GM19099 (cell line): ENCODE data around the gene CACNB4.

Experiments used
- POLR2A ChIP-seq: IDR thresholded peaks from 3 replicates; pipeline ENCODE4 v1.6.1; 2011; ENCODE audit warnings: low read depth; ENCODE audit not compliant: insufficient read length; ENCODE audit errors: extremely low read depth

Gene CACNB4

DNA sequence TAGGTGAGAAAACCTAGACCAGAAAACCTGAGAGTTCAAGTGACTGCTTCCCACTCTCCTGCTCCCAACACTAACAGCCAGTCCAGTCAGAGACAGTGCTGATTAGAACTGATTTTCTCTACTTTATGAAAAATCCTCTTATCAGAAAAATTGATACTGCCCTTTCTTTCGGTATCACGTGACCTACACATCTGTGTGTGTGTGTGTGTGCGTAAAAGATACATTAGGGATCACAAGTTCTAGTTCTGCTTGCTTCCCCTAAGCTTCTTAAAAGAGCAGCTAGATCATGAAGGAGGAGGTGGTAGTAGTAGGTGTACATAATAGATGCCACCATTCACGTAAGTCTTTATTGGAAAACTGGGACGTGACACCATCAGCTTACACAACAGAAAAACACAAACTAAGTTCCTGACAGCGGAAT, 272.1 kb downstream of the CACNB4 start:
- TF ChIP-seq POLR2A, result no peak

DNA sequence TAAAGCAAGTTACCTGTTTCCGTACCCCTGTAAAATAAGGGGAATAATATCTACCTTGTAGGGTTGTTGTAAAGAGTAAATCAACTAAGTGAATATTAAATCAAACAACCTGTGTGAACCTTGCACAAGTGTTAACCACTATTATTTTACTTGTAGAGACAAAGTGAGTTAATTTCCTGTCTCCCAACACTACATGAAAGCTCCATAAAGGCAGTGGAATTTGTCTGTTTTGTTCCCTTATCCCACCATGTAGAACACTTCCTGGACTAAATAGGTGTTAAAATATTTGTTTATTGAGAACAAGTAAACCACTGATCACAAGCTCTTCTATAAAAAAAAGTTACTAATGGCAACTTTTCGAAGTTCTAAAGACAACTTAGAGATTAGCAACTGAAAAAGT, 274.0 kb downstream of the CACNB4 start:
- no peak for TF ChIP-seq POLR2A

DNA sequence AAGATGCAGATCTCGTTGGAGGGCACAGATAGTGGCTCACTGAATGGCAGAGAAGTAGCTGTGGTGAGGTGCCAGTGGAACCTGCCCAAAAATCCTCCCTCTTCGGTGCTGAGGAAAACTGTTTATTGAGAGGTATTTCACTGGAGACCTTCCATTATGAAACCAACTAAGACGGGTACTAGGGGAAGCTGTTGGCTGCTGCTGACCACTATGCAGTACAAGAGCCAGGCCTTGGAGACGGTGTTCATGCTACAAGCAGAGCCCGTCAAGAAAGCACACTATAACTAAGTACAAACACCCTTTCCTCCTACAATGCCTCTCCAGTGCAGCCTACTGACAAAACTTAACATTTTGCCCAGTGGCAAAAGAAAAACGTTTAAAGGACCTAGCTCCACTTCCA, 275.2 kb downstream of the CACNB4 start:
- no peak for TF ChIP-seq POLR2A

DNA sequence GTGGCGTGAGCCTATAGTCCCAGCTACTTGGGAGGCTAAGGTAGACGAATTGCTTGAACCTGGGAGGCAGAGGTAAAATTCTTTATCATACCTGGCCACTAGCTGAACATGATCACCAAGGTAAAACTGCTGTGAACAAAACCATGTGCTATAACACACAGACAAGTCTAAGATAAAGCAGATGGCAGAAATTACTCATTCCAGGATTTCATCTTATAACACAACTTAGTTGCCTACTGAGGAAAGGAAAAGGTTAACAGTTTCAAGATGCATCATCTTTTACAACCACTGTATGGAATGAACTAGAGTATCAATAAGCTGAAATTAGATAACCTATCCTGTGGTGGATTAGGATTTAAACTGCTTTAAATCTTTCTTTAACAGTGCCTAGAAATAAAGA, 278.9 kb downstream of the CACNB4 start:
- TF ChIP-seq POLR2A, result no peak

DNA sequence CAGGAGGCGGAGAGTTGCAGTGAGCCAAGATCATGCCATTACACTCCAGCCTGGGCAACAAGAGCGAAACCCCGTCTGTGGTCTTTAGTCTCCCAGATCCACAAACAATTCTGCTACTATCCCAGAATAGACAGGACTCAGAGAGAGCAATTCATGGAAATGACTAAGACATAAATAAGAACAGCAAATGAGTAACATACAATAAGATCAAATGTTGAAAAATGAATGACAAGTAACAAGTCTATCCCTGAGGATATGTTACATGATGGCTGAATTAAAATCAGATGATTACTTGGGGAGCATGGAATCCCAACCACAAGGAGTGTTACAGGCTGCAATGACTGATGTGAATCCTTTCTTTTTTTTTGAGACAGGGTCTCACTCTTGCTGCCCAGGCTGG, 280.9 kb downstream of the CACNB4 start:
- TF ChIP-seq POLR2A, result no peak

DNA sequence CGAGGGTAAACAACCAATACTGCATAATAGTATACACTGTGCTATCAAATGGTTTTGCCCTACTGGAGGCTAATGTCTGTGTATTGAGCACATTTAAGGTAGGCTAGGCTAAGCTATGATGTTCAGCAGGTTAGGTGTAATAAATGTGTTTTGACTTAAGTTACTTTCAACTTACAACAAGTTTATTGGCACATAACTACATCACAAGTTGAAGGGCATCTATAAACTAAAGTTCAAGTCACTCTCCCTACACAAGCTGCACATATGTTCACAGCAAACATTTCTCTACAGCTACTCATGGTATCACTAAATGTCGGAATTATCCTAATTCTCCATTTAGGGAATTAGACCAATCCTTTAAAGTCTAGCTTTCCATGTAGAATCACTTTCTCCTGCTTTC, 282.0 kb downstream of the CACNB4 start:
- TF ChIP-seq POLR2A, result no peak

DNA sequence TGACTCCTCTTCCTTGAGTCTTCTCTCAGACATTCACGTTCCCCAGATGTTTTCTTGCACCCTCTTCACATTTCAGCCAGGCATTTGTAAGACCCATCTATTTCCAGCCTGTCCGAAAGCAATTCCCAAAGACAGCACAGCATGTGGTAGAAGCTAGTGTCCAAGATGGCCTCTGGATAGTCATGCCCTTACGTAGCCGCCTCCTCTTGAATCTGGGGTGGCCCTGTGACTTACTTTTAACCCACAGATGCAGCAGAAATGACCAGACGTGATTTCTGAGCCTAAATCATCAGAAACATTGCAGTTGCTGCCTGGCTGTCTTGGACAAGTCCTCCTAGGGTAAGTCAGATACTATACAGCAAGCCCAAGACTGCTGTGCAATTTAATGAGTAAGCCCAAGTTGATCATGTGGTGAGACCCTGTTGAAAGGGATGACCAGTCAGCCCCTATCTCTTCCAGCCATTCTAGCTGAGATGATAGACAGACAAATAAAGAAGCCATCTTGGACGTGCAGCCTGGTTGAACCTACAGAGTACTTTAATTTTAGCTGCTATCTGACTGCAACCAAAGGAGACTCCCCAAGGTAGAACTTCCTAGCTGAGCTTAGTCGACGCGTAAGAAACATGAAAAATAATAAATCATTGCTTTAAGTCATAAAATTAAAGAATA, 282.9 kb downstream of the CACNB4 start:
- TF ChIP-seq POLR2A, result no peak

DNA sequence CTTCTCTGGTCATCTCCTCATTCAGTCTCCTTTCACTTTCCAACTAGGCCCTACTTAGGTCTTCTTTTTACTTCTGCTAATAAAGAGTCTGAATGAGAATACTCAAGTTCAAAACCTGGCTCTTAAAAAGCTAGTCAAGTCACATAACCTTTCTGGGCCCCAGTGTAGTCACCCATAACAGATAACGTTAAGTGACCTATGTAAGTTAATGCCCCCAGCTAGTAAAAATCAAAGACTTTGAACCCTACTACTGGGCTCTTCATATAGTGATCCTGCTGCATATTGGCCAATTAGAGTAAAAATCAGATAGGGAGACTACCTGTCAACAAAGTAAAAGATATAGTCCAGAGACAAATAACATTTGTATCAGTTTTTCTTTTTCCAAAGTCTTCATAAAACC, 288.4 kb downstream of the CACNB4 start:
- TF ChIP-seq POLR2A, result no peak

DNA sequence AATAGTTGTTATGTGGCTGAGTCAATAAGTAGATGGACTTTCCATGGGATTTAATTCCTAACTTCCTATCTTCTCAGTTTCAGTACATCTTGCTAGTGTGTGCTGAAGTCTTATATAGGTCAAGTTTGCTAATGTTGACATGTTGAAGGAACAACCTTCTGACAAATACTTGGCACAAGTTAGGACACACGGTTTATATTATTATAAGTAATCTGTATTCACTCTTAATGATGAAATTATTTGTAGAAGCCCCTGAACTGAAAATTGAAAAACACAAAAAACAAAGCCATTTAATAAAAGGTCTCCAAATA, 289.8 kb downstream of the CACNB4 start:
- no peak for TF ChIP-seq POLR2A

DNA sequence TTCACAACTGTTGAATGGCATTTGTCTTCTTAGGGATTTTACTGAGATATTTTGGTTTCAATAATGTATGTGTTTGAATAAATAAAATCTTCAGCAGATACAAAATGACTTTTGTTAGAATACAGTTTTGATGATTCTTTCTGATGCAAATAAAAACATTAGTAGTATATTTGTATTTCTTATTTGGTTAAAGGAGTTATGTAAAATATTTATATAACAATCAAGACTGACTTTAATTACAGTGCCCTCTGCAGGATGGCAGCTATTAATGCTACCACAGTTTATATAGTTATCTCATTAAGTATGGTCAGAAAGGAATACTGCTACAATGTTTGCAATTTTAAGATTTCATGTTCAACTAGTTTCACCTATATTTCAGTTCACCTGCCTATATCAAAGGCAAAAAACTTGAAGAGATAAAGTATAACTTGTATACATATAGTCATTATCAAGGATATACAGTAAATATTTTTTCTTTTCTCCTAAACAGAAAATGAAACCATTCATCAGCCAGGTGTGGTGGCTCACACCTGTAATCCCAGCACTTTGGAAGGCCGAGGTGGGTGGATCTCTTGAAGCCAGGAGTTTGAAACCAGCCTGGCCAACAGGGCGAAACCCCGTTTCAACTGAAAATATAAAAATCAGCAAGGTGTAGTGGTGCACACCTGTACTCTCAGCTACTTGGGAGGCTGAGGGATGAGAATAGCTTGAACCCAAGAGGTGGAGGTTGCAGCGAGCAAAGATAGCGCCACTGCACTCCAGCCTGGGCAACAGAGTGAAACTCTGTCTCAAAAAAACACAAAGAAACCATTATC, 290.4 kb downstream of the CACNB4 start:
- no peak for TF ChIP-seq POLR2A

DNA sequence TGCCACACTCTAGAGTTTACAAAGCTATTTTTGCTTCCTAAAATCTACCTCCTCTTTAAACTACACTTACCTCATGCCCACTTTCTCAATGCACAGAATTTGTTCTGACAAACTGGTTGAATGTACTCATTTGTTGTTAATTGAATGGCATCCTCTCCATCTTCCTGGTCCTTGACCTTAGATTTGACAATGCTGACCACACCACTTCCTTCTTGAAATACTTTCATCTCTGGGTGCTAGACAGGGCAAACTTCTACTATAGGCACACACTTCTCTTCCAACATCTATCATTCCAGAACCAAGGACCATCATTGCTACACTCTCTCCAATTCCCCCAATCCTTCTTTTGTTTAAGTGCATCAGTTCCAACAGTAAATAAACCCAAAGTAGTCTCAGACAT, 292.9 kb downstream of the CACNB4 start:
- no peak for TF ChIP-seq POLR2A

DNA sequence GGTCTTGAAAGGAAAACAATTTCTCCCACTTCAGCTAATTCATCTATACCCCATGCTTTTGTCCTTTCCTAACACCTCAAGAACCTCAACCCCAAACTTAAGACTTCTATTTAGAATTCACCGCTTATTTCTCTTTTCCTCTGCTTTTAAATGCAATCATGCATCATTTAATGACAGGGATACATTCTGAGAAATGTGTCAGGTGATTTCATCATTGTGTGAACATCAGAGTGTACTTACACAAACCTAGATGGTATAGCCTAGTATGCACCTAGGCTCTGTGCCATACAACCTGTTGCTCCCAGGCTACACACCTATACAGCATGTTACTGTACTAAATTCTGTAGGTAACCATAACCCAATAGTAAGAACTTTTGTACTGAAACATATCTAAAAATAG, 293.5 kb downstream of the CACNB4 start:
- no peak for TF ChIP-seq POLR2A

DNA sequence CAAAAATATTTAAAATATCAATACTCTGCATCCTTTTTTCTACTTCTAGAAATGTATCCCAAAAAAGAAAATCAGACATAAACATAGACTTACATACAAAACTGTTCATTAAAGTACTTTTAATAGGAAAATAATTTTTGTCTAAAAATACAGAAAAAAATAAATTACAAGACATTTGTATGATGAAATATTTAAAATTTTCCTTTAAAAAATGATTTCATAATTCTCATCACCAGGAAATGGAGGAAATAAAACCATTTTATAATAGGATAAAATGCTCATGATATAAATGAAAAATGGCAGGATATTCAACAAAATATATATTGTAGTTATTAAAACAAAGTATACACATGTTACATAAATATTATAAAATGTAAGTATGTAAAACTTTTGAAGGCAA, 295.0 kb downstream of the CACNB4 start:
- no peak for TF ChIP-seq POLR2A

DNA sequence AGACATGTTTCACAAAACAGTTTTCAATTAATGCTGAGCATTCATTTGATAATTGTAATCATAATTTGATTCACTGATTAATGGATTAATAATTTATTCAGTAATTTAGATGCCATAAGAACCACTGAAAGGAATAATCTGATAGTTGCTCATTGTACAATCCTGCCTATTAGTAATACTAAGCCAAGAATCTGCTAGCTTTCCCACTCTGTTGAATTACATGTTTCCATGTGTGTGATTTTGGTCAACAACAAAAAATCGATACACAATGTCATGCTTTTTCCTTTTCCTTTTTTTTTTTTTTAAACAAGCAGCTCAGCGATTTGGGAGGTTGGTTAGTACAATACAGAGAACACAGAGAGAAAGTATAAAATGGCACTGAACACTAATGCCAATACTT, 296.5 kb downstream of the CACNB4 start:
- no peak for TF ChIP-seq POLR2A

DNA sequence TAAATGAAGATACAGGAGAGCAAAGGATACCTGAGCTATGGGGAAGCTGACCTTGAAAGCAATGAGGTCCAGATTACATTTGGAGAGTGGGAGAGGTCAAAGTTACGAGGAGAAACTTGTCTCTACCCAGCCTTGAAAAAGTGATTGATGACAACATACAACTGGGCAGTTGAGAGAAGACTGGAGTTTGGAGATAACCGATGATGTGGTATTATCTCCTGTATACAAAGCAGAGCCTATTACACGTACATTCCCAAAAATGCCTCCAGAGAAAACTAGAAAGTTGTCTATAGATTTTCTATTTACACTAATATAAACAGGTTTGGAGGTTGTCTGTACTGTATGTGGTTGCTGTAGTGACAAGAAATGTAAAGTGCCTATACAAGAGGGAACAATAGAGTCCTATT, 299.0 kb downstream of the CACNB4 start:
- TF ChIP-seq POLR2A, result no peak

DNA sequence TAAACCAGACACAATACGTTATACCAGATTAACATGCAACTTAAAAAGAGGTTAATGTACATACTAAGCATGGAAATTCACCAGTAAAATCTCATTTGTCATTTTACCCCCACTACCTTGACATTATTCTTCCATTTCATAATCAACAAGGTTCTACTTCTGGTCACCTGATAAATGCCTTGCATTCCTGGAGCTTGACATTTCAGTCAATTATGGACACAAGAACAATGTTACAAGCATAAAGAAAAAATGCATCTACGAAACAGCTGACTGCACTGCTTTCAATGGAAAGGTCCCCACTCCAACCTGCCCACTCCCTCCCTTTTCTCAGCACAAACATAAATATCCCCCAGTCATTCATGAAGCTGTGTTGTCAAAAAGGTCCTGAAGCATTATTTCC, 302.1 kb downstream of the CACNB4 start:
- no peak for TF ChIP-seq POLR2A
